ENCODE measurements around the gene RPL36. TPM values are rescaled to one million over a fixed set of nuclear protein-coding genes. Genes with fewer than 3 reads are reported as not detected.

RPL36 gene
- polyA plus RNA-seq, 1 of the 3 experiments (the other 2 are of a cell fraction), result 1,383 TPM

DNA sequence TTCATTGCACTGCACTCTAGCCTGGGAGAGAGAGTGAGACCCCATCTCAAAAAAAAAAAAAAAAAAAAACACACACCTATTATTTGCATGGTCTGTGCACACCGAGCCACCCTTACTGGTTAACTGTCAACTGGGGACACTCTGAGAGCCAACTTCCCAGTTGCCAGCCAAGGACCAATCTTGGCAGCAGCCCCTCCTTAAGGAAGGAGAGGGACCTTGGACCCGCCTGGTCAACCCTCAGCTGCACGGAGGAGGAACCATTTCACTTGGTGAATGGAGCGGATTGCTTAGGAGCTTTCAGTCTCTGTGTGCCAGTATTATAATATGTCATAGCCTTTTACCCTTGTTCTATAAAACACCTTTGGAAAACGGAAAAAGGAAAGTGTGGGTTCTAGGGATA is 34.7 kb upstream of the RPL36 start:
- no peak for DNase-seq
- Histone ChIP-seq H3K9ac (no peak overlapping the region), H3K79me2 (ENCODE audit: insufficient read depth) (peaks cover 13% of the 10 kb centered on the region; the same call in 1 of the 2 replicates), H3K36me3 (replicated peaks in 1 of 2; ENCODE audit: control insufficient read depth in 1 of 2, insufficient read depth in 2 of 2, low read length in 1 of 2) (peaks cover 54 to 56% of the 10 kb centered on the region in 2 experiments), H2AFZ (ENCODE audit: low read depth) (no peak overlapping the region), H3K27ac (ENCODE audit: low read depth in 2 of 2, low read length in 1 of 2) (no peak overlapping the region), H3K9me2 (no peaks in the 10 kb centered on the region), H3K27me3 (ENCODE audit: insufficient read depth) (no peaks in the 10 kb centered on the region), H3K4me2 (no peak overlapping the region), H3K4me3 (ENCODE audit: low read depth in 2 of 2, low read length in 1 of 2) (no peak overlapping the region), H3K9me3 (no peaks in the 10 kb centered on the region), H3K4me1 (ENCODE audit: control insufficient read depth in 1 of 2, insufficient read depth in 2 of 2, low read depth in 1 of 2, low read length in 1 of 2) (no peaks in the 10 kb centered on the region), H4K20me1 (ENCODE audit: insufficient read depth) (no peaks in the 10 kb centered on the region), H3F3A (replicated peaks; ENCODE audit: insufficient read depth) (peaks cover 5% of the 10 kb centered on the region)
- CTCF ChIA-PET, result interaction anchor here (1.4 kb wide), 1 partner anchor 10 kb away, joined by 4 read pairs; no protein-coding TSS in a partner anchor
- POLR2A ChIA-PET, result no interaction called here
- 100% methylated on average over 5 of the region's 5 CpGs for WGBS (ENCODE audit: low lambda C conversion rate)
- TF ChIP-seq IRF3 (IDR thresholded peaks at IDR 0.05; ENCODE audit: low read depth, low read length) (no peak), POLR2AphosphoS5 (IDR thresholded peaks at IDR 0.05; ENCODE audit: low read depth, low read length) (no peak), RXRA (IDR thresholded peaks at IDR 0.05; ENCODE audit: borderline replicate concordance, low read depth) (no peak)

DNA sequence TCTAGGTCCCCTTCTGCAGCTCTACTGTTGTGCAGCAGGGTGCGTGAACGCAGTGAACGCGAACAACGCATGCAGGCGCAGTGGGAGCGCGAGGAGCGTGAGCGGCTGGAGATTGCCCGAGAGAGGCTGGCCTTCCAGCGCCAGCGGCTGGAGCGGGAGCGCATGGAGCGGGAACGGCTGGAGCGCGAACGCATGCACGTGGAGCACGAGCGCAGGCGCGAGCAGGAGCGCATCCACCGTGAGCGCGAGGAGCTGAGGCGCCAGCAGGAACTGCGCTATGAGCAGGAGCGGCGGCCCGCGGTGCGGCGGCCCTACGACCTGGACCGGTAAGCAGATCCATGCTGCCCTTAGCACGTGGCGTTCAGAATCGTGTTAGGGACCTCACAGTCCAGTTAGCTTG is 28.6 kb upstream of the RPL36 start:
- no peaks in the 10 kb centered on the region for H3K9me2 ChIP-seq
- H3K79me2 ChIP-seq (ENCODE audit: insufficient read depth), result 0 out of 2 replicates have a peak, but pooled peaks cover 3% of the 10 kb centered on the region
- peaks cover 47 to 53% of the 10 kb centered on the region in 2 experiments for H3K36me3 ChIP-seq (replicated peaks in 1 of 2; ENCODE audit: control insufficient read depth in 1 of 2, insufficient read depth in 2 of 2, low read length in 1 of 2)
- WGBS (ENCODE audit: low lambda C conversion rate), result 97% methylated on average over 42 of the region's 42 CpGs
- H2AFZ ChIP-seq (ENCODE audit: low read depth), result no peak overlapping the region
- H4K20me1 ChIP-seq (ENCODE audit: insufficient read depth), result no peaks in the 10 kb centered on the region
- CTCF ChIA-PET, result interaction anchor here (0.6 to 1.5 kb wide), 3 partner anchors 28 to 789 kb away, joined by 3 to 5 read pairs (median 4); no protein-coding TSS in a partner anchor
- H3K9ac ChIP-seq, result no peak overlapping the region
- no peaks in the 10 kb centered on the region for H3K9me3 ChIP-seq
- H3K4me2 ChIP-seq, result no peak overlapping the region
- POLR2A ChIA-PET, result no interaction called here
- no peak for TF ChIP-seq SMC3 (IDR thresholded peaks at IDR 0.05; ENCODE audit: low read depth, low read length)
- no peak for TF ChIP-seq TCF12 (IDR thresholded peaks at IDR 0.05)
- TF ChIP-seq GABPA (IDR thresholded peaks at IDR 0.05; ENCODE audit: low read depth), result no peak
- H3K27me3 ChIP-seq (ENCODE audit: insufficient read depth), result no peaks in the 10 kb centered on the region
- H3K27ac ChIP-seq (ENCODE audit: low read depth in 2 of 2, low read length in 1 of 2), result no peak overlapping the region
- no peak overlapping the region for H3K4me3 ChIP-seq (ENCODE audit: low read depth in 2 of 2, low read length in 1 of 2)
- no peaks in the 10 kb centered on the region for H3K4me1 ChIP-seq (ENCODE audit: control insufficient read depth in 1 of 2, insufficient read depth in 2 of 2, low read depth in 1 of 2, low read length in 1 of 2)
- no peaks in the 10 kb centered on the region for H3F3A ChIP-seq (replicated peaks; ENCODE audit: insufficient read depth)
- DNase-seq, result no peak

GRCh38 chr19:5663904-5664303 is 26.2 kb upstream of the RPL36 start:
- H3K36me3 ChIP-seq (replicated peaks in 1 of 2; ENCODE audit: control insufficient read depth in 1 of 2, insufficient read depth in 2 of 2, low read length in 1 of 2), result peaks cover 47 to 73% of the 10 kb centered on the region in 2 experiments

More at GRCh38 chr19:5663904-5664303, 26.2 kb upstream of the RPL36 start:
- Histone ChIP-seq H3K9ac (no peak overlapping the region), H3K4me2 (no peak overlapping the region), H3K27ac (ENCODE audit: low read depth in 2 of 2, low read length in 1 of 2) (no peak overlapping the region), H3F3A (replicated peaks; ENCODE audit: insufficient read depth) (no peaks in the 10 kb centered on the region), H3K4me3 (ENCODE audit: low read depth in 2 of 2, low read length in 1 of 2) (no peak overlapping the region), H4K20me1 (ENCODE audit: insufficient read depth) (no peaks in the 10 kb centered on the region), H3K79me2 (ENCODE audit: insufficient read depth) (0 out of 2 replicates have a peak, but pooled peaks cover 3% of the 10 kb centered on the region), H3K9me3 (no peaks in the 10 kb centered on the region), H3K27me3 (ENCODE audit: insufficient read depth) (no peaks in the 10 kb centered on the region), H2AFZ (ENCODE audit: low read depth) (no peak overlapping the region), H3K4me1 (ENCODE audit: control insufficient read depth in 1 of 2, insufficient read depth in 2 of 2, low read depth in 1 of 2, low read length in 1 of 2) (no peaks in the 10 kb centered on the region), H3K9me2 (no peaks in the 10 kb centered on the region)
- no peak for DNase-seq
- TF ChIP-seq FOXM1 (IDR thresholded peaks at IDR 0.05; ENCODE audit: low read depth) (no peak), TCF12 (IDR thresholded peaks at IDR 0.05) (no peak)
- TF ChIP-seq, protein P1, sequence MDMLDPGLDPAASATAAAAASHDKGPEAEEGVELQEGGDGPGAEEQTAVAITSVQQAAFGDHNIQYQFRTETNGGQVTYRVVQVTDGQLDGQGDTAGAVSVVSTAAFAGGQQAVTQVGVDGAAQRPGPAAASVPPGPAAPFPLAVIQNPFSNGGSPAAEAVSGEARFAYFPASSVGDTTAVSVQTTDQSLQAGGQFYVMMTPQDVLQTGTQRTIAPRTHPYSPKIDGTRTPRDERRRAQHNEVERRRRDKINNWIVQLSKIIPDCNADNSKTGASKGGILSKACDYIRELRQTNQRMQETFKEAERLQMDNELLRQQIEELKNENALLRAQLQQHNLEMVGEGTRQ (IDR thresholded peaks at IDR 0.05; ENCODE audit: borderline replicate concordance, low read depth, low read length), result no peak
- 98% methylated on average over 10 of the region's 17 CpGs for WGBS (ENCODE audit: low lambda C conversion rate)
- CTCF ChIA-PET, result no interaction called here
- POLR2A ChIA-PET, result no interaction called here
